GOT3 (cell line): ENCODE results near the gene RNASE7.

Source experiments
- DNase-seq: peaks from one replicate; lab custom pipeline; 2025; ENCODE audit warnings: mixed read lengths; lab: John Stamatoyannopoulos, UW

RNASE7 gene

GRCh38 chr14:21043387-21043973 lies 1.3 kb downstream of the RNASE7 start:
- DNase-seq, result no peak

- no peak for DNase-seq
Measured at GRCh38 chr14:21043974-21044618, 1.9 kb downstream of the RNASE7 start.

GRCh38 chr14:21047378-21047781 lies 5.2 kb downstream of the RNASE7 start:
- DNase-seq, result no peak

- DNase-seq, result no peak
Measured at GRCh38 chr14:21048638-21049037, 6.5 kb downstream of the RNASE7 start.

- no peak for DNase-seq
Measured at GRCh38 chr14:21049271-21049673, 7.1 kb downstream of the RNASE7 start.

- DNase-seq, result no peak
Measured at GRCh38 chr14:21050597-21050996, 8.4 kb downstream of the RNASE7 start.

GRCh38 chr14:21053184-21054122 lies 11.3 kb downstream of the RNASE7 start:
- no peak for DNase-seq

- no peak for DNase-seq
Measured at GRCh38 chr14:21054123-21054767, 12.1 kb downstream of the RNASE7 start.

- no peak for DNase-seq
Measured at GRCh38 chr14:21054768-21055145, 12.6 kb downstream of the RNASE7 start.

- DNase-seq, result no peak
Measured at GRCh38 chr14:21055432-21056117, 13.4 kb downstream of the RNASE7 start.

- DNase-seq, result no peak
Measured at GRCh38 chr14:21056520-21057163, 14.5 kb downstream of the RNASE7 start.

- DNase-seq, result no peak
Measured at GRCh38 chr14:21057803-21058675, 15.9 kb downstream of the RNASE7 start, which contains the start of gene RNASE8. RNASE8 (plus strand) TSS chr14:21057822; CDS start chr14:21057893, 71 bp downstream.

- no peak for DNase-seq
Measured at GRCh38 chr14:21058903-21059302, 16.7 kb downstream of the RNASE7 start.

- no peak for DNase-seq
Measured at GRCh38 chr14:21059842-21060613, 17.9 kb downstream of the RNASE7 start.

- no peak for DNase-seq
Measured at GRCh38 chr14:21060614-21061346, 18.6 kb downstream of the RNASE7 start.

GRCh38 chr14:21061347-21061668 lies 19.1 kb downstream of the RNASE7 start:
- no peak for DNase-seq

GRCh38 chr14:21063479-21063878 lies 21.3 kb downstream of the RNASE7 start:
- DNase-seq, result no peak

GRCh38 chr14:21066882-21067502 lies 24.8 kb downstream of the RNASE7 start:
- DNase-seq, result no peak
